Right lobe of liver (tissue), 6 donors: Measurements from ENCODE around the gene PCNT. TPM values are rescaled to one million over a fixed set of nuclear protein-coding genes. Genes with fewer than 3 reads are reported as not detected.

Experiments used
- ATAC-seq, 4 donors: fragments of 200-7000 bp; cut with Tn5 transposase; one replicate each; pipeline ENCODE4 v1.9.1; 2020; ENCODE audit warnings: mild to moderate bottlenecking in 4 of 4, moderate library complexity in 4 of 4
- DNase-seq, 3 donors: peaks; one replicate each; pipeline ENCODE4 v3.0.0-alpha.2; 2020
- H3K27ac ChIP-seq, 3 donors: fragments of 200-600 bp; one replicate each; pipeline ENCODE4 v1.8.0; 2022
- H3K27me3 ChIP-seq, 2 donors: fragments of 200-600 bp; one replicate each; pipeline ENCODE4 v1.8.0; 2022
- H3K36me3 ChIP-seq, 4 donors: fragments of 200-600 bp; sonication (generic) in 1 of 4; one replicate each; pipeline versions ENCODE4 v1.5.1 to v1.8.0; 2017 to 2022; ENCODE audit warnings: control low read depth in 1 of 4
- H3K4me1 ChIP-seq, 4 donors: fragments of 200-600 bp; sonication (generic) in 1 of 4; one replicate each; pipeline versions ENCODE4 v1.5.1 to v1.8.0; 2017 to 2022; ENCODE audit warnings: control low read depth in 1 of 4
- H3K4me3 ChIP-seq, 3 donors: fragments of 200-600 bp; one replicate each; pipeline ENCODE4 v1.8.0; 2022
- H3K9me3 ChIP-seq, 4 donors: fragments of 200-600 bp; sonication (generic) in 1 of 4; one replicate each; pipeline versions ENCODE4 v1.5.1 to v1.8.0; 2017 to 2022; ENCODE audit warnings: control low read depth in 1 of 4
- POLR2A ChIP-seq: fragments of 450-650 bp; IDR thresholded peaks from one replicate; pipeline ENCODE4 v1.6.1; 2017; ENCODE audit warnings: antibody characterized with exemption, mild to moderate bottlenecking
- WGBS: methylation state at CpG from one replicate; pipeline ENCODE4 v1.1.6; 2018; ENCODE audit warnings: low coverage, low lambda C conversion rate; ENCODE audit not compliant: insufficient coverage; ENCODE audit errors: missing lambda C conversion rate; 5-methylcytosine and 5-hydroxymethylcytosine counted together
- intact Hi-C, 2 donors: fragments of 100-400 bp; cut with DNase I; formaldehyde crosslinking; loops; one replicate each; pipeline versions ENCODE4 v1.11.2 to v1.14.1; 2022
- total RNA-seq, 6 experiments: library from RNA; depleted of rRNA in 2 of 6; stranded (reverse); fragments of >200 nt in 2 of 6; fragmentation: NEBNext Ultra II Directional in 3 of 6; extraction: Animal tissue kit (Norgen Biotek cat#: 25700) in 3 of 6; gene quantifications; one replicate each; pipeline versions ENCODE4 v1.1.0 to v1.2.4, GENCODE V29; 2016 to 2023
- TF ChIP-seq, protein P1 (sequence below), 4 donors: fragments of 200-600 bp in 3 of 4; fragments of 450-650 bp in 1 of 4; IDR thresholded peaks; one replicate each; pipeline versions ENCODE4 v1.5.1 to v1.8.0; 2016 to 2022; ENCODE audit warnings: antibody characterized with exemption in 4 of 4, mild to moderate bottlenecking in 2 of 4
- donor health status: DM: no; HTN: yes; CAD: no.
- donor health status: DM: no; HTN: no; CAD: no.
- donor health status: DM: no; HTN: no; CAD: no.
- donor health status: DM: no; HTN: yes; CAD: no.
- donor health status: DM: no; HTN: yes; CAD: no.

Gene PCNT
- total RNA-seq, 6 experiments from 2014 or later, result 9.9 to 18.2 (median 14.1) TPM

GRCh38 chr21:46404306-46404705 is 80.3 kb downstream of the PCNT start:
- no peaks in the 10 kb centered on the region for H3K4me1 ChIP-seq
- WGBS, result 95% methylated on average over 14 of the region's 14 CpGs
- TF ChIP-seq, protein P1, sequence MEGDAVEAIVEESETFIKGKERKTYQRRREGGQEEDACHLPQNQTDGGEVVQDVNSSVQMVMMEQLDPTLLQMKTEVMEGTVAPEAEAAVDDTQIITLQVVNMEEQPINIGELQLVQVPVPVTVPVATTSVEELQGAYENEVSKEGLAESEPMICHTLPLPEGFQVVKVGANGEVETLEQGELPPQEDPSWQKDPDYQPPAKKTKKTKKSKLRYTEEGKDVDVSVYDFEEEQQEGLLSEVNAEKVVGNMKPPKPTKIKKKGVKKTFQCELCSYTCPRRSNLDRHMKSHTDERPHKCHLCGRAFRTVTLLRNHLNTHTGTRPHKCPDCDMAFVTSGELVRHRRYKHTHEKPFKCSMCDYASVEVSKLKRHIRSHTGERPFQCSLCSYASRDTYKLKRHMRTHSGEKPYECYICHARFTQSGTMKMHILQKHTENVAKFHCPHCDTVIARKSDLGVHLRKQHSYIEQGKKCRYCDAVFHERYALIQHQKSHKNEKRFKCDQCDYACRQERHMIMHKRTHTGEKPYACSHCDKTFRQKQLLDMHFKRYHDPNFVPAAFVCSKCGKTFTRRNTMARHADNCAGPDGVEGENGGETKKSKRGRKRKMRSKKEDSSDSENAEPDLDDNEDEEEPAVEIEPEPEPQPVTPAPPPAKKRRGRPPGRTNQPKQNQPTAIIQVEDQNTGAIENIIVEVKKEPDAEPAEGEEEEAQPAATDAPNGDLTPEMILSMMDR (IDR thresholded peaks at IDR 0.05), result no peak
- no peak for TF ChIP-seq POLR2A
- no peak overlapping the region for H3K27ac ChIP-seq
- DNase-seq (no peak), ATAC-seq (no peak)
- peaks cover 0 to 16% (median 10%) of the 10 kb centered on the region in 4 donors for H3K36me3 ChIP-seq
- intact Hi-C loops, result no loop called here
- no peaks in the 10 kb centered on the region for H3K27me3 ChIP-seq
- no peak overlapping the region for H3K4me3 ChIP-seq
- no peaks in the 10 kb centered on the region for H3K9me3 ChIP-seq

DNA sequence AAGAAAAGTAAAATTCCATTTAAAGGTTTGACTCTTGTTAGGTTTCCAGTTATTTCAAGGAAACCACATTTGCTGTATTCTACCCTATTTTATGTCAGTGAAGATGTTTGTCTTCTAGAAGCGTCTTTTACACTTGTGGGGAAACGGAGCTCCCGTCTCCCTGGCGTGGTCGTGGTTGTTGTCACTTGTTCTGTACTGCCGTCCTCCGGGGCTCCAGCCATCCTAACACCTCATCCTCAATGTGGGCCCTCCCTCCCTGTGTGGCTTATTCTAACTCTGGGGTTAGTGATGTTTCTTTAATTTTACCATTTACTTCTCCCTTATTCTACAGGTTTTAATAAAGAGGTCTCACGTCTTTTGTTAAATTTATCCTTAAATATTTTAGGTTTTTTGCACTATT is 82.0 kb downstream of the PCNT start:
- H3K9me3 ChIP-seq, result no peaks in the 10 kb centered on the region
- H3K27ac ChIP-seq, result no peak overlapping the region
- WGBS, result 86% methylated on average over 6 of the region's 8 CpGs
- no peak for TF ChIP-seq POLR2A
- TF ChIP-seq, protein P1 (IDR thresholded peaks at IDR 0.05), result no peak
- H3K27me3 ChIP-seq, result no peaks in the 10 kb centered on the region
- no peak overlapping the region for H3K4me3 ChIP-seq
- DNase-seq (peak in 1 of 3 donors; percentile 21), ATAC-seq (no peak)
- intact Hi-C loops, result no loop called here
- peaks cover 0 to 18% (median 9%) of the 10 kb centered on the region in 4 donors for H3K36me3 ChIP-seq
- no peaks in the 10 kb centered on the region for H3K4me1 ChIP-seq

DNA sequence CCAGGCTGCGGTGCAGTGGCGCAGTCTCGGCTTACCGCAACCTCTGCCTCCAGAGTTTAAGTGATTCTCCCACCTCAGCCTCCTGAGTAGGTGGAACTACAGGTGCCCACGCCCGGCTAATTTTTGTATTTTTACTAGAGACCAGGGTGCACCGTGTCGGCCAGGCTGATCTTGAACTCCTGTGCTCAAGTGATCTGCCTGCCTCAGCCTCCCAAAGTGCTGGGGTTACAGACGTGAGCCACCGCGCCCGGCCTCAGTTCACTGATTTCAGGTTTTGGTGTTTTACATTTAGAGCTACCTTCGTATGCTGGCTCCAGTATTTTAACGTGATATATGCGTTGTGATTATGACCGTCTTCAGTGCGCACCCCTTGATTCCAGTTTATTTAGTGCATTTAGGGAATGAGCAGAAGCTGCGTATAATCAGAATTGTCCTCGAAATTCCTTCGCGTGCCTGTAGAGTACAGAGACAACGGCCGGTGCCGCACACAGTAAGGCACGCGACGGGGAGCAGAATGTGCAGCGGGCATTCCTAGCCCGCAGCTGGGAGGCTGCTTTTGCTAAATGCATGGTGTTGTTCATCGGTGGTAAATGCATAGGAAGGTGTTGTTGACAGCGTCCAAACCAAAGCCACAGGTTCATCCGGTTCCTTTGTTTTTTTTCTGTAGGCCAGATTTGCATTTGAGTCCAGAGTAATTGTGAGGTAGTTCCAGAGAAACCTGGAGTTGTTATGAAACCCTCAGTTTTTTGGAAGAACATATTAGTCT is 85.9 kb downstream of the PCNT start:
- DNase-seq, result peak in 1 of 3 donors; percentile 15
- H3K9me3 ChIP-seq, result no peaks in the 10 kb centered on the region
- peaks cover 0 to 16% (median 6%) of the 10 kb centered on the region in 4 donors for H3K36me3 ChIP-seq
- 91% methylated on average over 32 of the region's 32 CpGs for WGBS
- no peaks in the 10 kb centered on the region for H3K27me3 ChIP-seq
- no peak for ATAC-seq
- no peak overlapping the region for H3K4me3 ChIP-seq
- intact Hi-C loops, result no loop called here
- TF ChIP-seq POLR2A, result no peak
- TF ChIP-seq, protein P1 (IDR thresholded peaks at IDR 0.05), result no peak
- no peak overlapping the region for H3K27ac ChIP-seq
- H3K4me1 ChIP-seq, result no peaks in the 10 kb centered on the region

- Histone ChIP-seq H3K9me3 (no peaks in the 10 kb centered on the region), H3K4me3 (no peak overlapping the region), H3K27ac (no peak overlapping the region), H3K27me3 (no peaks in the 10 kb centered on the region), H3K36me3 (peaks cover 0 to 16% (median 6%) of the 10 kb centered on the region in 4 donors), H3K4me1 (no peaks in the 10 kb centered on the region)
- DNase-seq (peak in 1 of 3 donors; percentile 26), ATAC-seq (no peak)
- TF ChIP-seq POLR2A, result no peak
- TF ChIP-seq, protein P1 (IDR thresholded peaks at IDR 0.05), result no peak
- intact Hi-C loops, result no loop called here
- 95% methylated on average over 9 of the region's 9 CpGs for WGBS
Measured at GRCh38 chr21:46410516-46410915, 86.6 kb downstream of the PCNT start.
